Measurements from ENCODE around the gene SETDB1. TPM values are rescaled to one million over a fixed set of nuclear protein-coding genes. Genes with fewer than 3 reads are reported as not detected.

The SETDB1 gene
- total and polyA plus RNA-seq, 2 of the 13 experiments (the other 11 are each of a cell fraction or from before 2014, with no cell fraction given): 33.1 to 34.6 TPM

DNA sequence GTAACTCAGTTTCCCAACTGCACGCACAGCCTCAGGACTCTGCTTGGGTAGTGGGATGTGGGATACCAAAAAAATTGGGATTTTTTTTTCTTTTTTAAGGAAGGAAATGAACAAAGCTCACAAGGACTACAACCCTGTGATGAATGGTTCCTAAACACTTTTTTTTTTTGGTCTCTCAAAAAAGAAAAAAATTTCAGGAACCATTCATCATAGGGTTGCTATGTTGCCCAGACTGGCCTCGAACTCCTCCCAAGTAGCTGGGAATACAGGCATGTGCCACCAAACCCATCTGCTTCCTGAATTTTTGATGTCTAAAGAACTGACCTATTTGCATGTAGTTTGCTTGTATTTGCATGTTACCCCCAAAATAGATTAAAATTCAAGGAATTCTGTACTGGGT is 73.8 kb downstream of the SETDB1 start:
- peaks cover 12 to 36% of the 10 kb centered on the region in 2 experiments; a peak in 4 of 5 replicates for H3K36me3 ChIP-seq (replicated peaks in 1 of 2; ENCODE audit: control insufficient read depth in 1 of 2, insufficient read depth in 2 of 2, low read length in 2 of 2)
- ChIA-PET POLR2A (interaction anchor here (1.4 to 9.1 kb wide), 2 partner anchors 19 to 26 kb away, joined by 4 to 150 read pairs; partner anchors contain the start of gene ANXA9), CTCF (ENCODE audit: low intra/inter-chr PET ratio, low total read pairs) (no interaction called here)
- no TSS peak for BruUV-seq (replicated peaks)
- ATAC-seq (no peak), FAIRE-seq (no peak), DNase-seq (ENCODE audit: low spot score) (no peak)
- peaks cover 8% of the 10 kb centered on the region for H3K79me2 ChIP-seq (ENCODE audit: insufficient read depth, low read length)
- no peaks in the 10 kb centered on the region for H3K9me3 ChIP-seq (ENCODE audit: low read length)
- intact Hi-C loops (cut with micrococcal nuclease; ENCODE audit: unreplicated experiment): no loop called here
- H2AFZ ChIP-seq (ENCODE audit: low read length): no peak overlapping the region
- 97% methylated on average over 2 of the region's 2 CpGs for WGBS (ENCODE audit: low lambda C conversion rate)
- no peak overlapping the region for H3K27ac ChIP-seq (ENCODE audit: extremely low read length, insufficient read depth, low read length)
- H3K27me3 ChIP-seq (ENCODE audit: control insufficient read depth in 1 of 2, insufficient read depth in 2 of 2, low read length in 2 of 2): no peaks in the 10 kb centered on the region
- TF ChIP-seq RBFOX2 (IDR thresholded peaks at IDR 0.05; ENCODE audit: low read depth, low read length): peak; percentile 44; the same call in 1 of the 2 replicates
- TF ChIP-seq, protein P1, sequence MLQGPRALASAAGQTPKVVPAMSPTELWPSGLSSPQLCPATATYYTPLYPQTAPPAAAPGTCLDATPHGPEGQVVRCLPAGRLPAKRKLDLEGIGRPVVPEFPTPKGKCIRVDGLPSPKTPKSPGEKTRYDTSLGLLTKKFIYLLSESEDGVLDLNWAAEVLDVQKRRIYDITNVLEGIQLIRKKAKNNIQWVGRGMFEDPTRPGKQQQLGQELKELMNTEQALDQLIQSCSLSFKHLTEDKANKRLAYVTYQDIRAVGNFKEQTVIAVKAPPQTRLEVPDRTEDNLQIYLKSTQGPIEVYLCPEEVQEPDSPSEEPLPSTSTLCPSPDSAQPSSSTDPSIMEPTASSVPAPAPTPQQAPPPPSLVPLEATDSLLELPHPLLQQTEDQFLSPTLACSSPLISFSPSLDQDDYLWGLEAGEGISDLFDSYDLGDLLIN (CRISPR knock-in tag; IDR thresholded peaks at IDR 0.05; ENCODE audit: borderline replicate concordance): no peak
- H3K4me1 ChIP-seq (ENCODE audit: insufficient read depth, low read length): peaks cover 57% of the 10 kb centered on the region
- no peak overlapping the region for H3K9ac ChIP-seq (ENCODE audit: insufficient read depth, low read depth, low read length)
- H3K4me3 ChIP-seq (replicated peaks in 1 of 3; ENCODE audit: insufficient read depth in 1 of 3, low read depth in 2 of 3, low read length in 3 of 3): no peak overlapping the region
- H4K20me1 ChIP-seq (ENCODE audit: insufficient read depth, low read length): no peaks in the 10 kb centered on the region
- H3K4me2 ChIP-seq (ENCODE audit: low read depth, low read length): no peak overlapping the region
- in situ Hi-C loops (cut with HindIII; ENCODE audit: extremely low pct_ligation_motif_present, low pct_unique_long_range_greater_than_20kb): no loop called here

DNA sequence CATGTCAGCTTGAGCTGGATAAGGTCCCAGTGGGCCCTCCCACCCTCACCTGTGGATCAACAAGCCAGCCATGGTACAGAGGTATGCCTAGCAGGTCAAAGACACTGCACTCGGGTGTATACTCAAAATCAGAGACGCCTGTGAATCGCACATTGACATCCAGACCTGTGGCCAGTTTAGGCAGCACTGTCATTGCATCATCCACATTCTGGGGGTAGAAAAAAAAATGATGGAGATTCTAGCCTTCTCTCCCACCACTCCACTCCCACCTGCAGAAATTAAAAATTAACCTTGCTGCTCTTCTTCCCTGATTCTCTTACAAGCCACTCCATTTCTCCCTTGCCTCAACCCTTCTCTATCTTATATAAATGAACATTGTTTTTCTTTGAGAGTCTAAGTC is 74.2 kb downstream of the SETDB1 start:
- Histone ChIP-seq H3K36me3 (replicated peaks in 1 of 2; ENCODE audit: control insufficient read depth in 1 of 2, insufficient read depth in 2 of 2, low read length in 2 of 2) (peaks cover 12 to 34% of the 10 kb centered on the region in 2 experiments; a peak in 4 of 5 replicates), H3K9me3 (ENCODE audit: low read length) (no peaks in the 10 kb centered on the region), H3K79me2 (ENCODE audit: insufficient read depth, low read length) (peaks cover 9% of the 10 kb centered on the region), H3K4me1 (ENCODE audit: insufficient read depth, low read length) (peaks cover 59% of the 10 kb centered on the region), H3K27me3 (ENCODE audit: control insufficient read depth in 1 of 2, insufficient read depth in 2 of 2, low read length in 2 of 2) (no peaks in the 10 kb centered on the region), H3K4me2 (ENCODE audit: low read depth, low read length) (no peak overlapping the region), H2AFZ (ENCODE audit: low read length) (no peak overlapping the region), H3K27ac (ENCODE audit: extremely low read length, insufficient read depth, low read length) (no peak overlapping the region), H3K9ac (ENCODE audit: insufficient read depth, low read depth, low read length) (no peak overlapping the region), H4K20me1 (ENCODE audit: insufficient read depth, low read length) (no peaks in the 10 kb centered on the region), H3K4me3 (replicated peaks in 1 of 3; ENCODE audit: insufficient read depth in 1 of 3, low read depth in 2 of 3, low read length in 3 of 3) (no peak overlapping the region)
- intact Hi-C loops (cut with micrococcal nuclease; ENCODE audit: unreplicated experiment) (no loop called here), in situ Hi-C loops (cut with HindIII; ENCODE audit: extremely low pct_ligation_motif_present, low pct_unique_long_range_greater_than_20kb) (no loop called here)
- POLR2A ChIA-PET: interaction anchor here (1.4 to 9.1 kb wide), 2 partner anchors 19 to 27 kb away, joined by 4 to 150 read pairs; partner anchors contain the start of gene ANXA9
- CTCF ChIA-PET (ENCODE audit: low intra/inter-chr PET ratio, low total read pairs): no interaction called here
- ATAC-seq (no peak), DNase-seq (ENCODE audit: low spot score) (no peak), FAIRE-seq (no peak)
- WGBS (ENCODE audit: low lambda C conversion rate): 87% methylated on average over 3 of the region's 3 CpGs
- no peak for TF ChIP-seq NFRKB (IDR thresholded peaks at IDR 0.05)
- TF ChIP-seq CEBPB (IDR thresholded peaks at IDR 0.05; ENCODE audit: borderline replicate concordance, low read depth, low read length): peak; percentile 25; the same call in 1 of the 2 replicates
- no peak for TF ChIP-seq ZNF460 (CRISPR knock-in tag; IDR thresholded peaks at IDR 0.05; ENCODE audit: borderline replicate concordance)
- TF ChIP-seq ZNF7 (CRISPR knock-in tag; IDR thresholded peaks at IDR 0.05): no peak
- peak; percentile 47 for TF ChIP-seq CEBPG (CRISPR knock-in tag; IDR thresholded peaks at IDR 0.05)
- no peak for TF ChIP-seq ZNF598 (CRISPR knock-in tag; IDR thresholded peaks at IDR 0.05; ENCODE audit: borderline replicate concordance)
- BruUV-seq (replicated peaks): no TSS peak
